OCI-LY7 (cell line): ENCODE measurements around the gene GRB10. TPM values are rescaled to one million over a fixed set of nuclear protein-coding genes. Genes with fewer than 3 reads are reported as not detected.
"Not testable (repeated sequence)": the region's sequence is repeated elsewhere in the genome, so short reads cannot be mapped to it uniquely, and the experiment has no call there.

Experiments
- BruUV-seq: library from RNA; stranded (reverse); fragments of 400-500 nt; replicated peaks from 2 replicates; lab custom pipeline; 2021; lab: Mats Ljungman, UMichigan
- CTCF ChIA-PET: fragments of 300-600 bp; sonication (Branson Sonifier 250); formaldehyde crosslinking; loops from one replicate; lab custom pipeline; 2022; ENCODE audit warnings: antibody characterized with exemption; ENCODE audit not compliant: unreplicated experiment; lab: Charles Lee
- POLR2A ChIA-PET: fragments of 300-600 bp; sonication (Branson Sonifier 250); formaldehyde crosslinking; loops from one replicate; lab custom pipeline; 2022; ENCODE audit warnings: antibody characterized with exemption; lab: Charles Lee
- DNase-seq: peaks from one replicate; pipeline ENCODE4 v3.0.0-alpha.2; 2015; ENCODE audit warnings: low spot score
- H2AFZ ChIP-seq: fragments of 200-600 bp; sonication (generic), shearing (Covaris generic); 2 replicates; pipeline ENCODE4 v1.6.1; 2014; ENCODE audit warnings: mild to moderate bottlenecking, antibody characterized with exemption, low read length, moderate library complexity
- H3K27ac ChIP-seq: fragments of 200-600 bp; sonication (generic); 2 replicates; pipeline ENCODE4 v1.5.1; 2014; ENCODE audit warnings: mixed run types, low read depth, mild to moderate bottlenecking, moderate library complexity, low read length, inconsistent platforms; ENCODE audit not compliant: poor library complexity, severe bottlenecking
- H3K36me3 ChIP-seq: fragments of 200-600 bp; sonication (generic); 2 replicates; pipeline ENCODE4 v1.6.1; 2014; ENCODE audit warnings: mild to moderate bottlenecking, antibody characterized with exemption, low read length, moderate library complexity, mixed read lengths; ENCODE audit not compliant: insufficient read depth
- H3K4me1 ChIP-seq: fragments of 200-600 bp; sonication (generic); 2 replicates; pipeline ENCODE4 v1.5.1; 2014; ENCODE audit warnings: mild to moderate bottlenecking, low read length; ENCODE audit not compliant: insufficient read depth, poor library complexity, severe bottlenecking
- H3K4me2 ChIP-seq: fragments of 200-600 bp; sonication (generic); 2 replicates; pipeline ENCODE4 v1.6.1; 2014; ENCODE audit warnings: mild to moderate bottlenecking, low read length
- H3K4me3 ChIP-seq: fragments of 200-600 bp; sonication (generic); 2 replicates; pipeline ENCODE4 v1.5.1; 2014; ENCODE audit warnings: mild to moderate bottlenecking, low read depth, low read length; ENCODE audit not compliant: poor library complexity, severe bottlenecking
- H3K79me2 ChIP-seq: fragments of 200-600 bp; sonication (generic); 2 replicates; pipeline ENCODE4 v1.6.1; 2016; ENCODE audit warnings: low read depth, mild to moderate bottlenecking, low read length, moderate library complexity, mixed read lengths; ENCODE audit not compliant: insufficient read depth
- H3K9me2 ChIP-seq: fragments of 200-600 bp; sonication (generic); 2 replicates; pipeline ENCODE4 v1.6.1; 2016; ENCODE audit warnings: mild to moderate bottlenecking, low read length, mixed read lengths; ENCODE audit not compliant: insufficient read depth
- H3K9me3 ChIP-seq: fragments of 200-600 bp; sonication (generic); 2 replicates; pipeline ENCODE4 v1.6.1; 2014; ENCODE audit warnings: mild to moderate bottlenecking, mixed run types, low read length, mixed read lengths
- H4K20me1 ChIP-seq: fragments of 200-600 bp; sonication (generic); 2 replicates; pipeline ENCODE4 v1.6.1; 2014; ENCODE audit warnings: mild to moderate bottlenecking, antibody characterized with exemption, low read length, moderate library complexity, mixed read lengths; ENCODE audit not compliant: insufficient read depth
- CTCF ChIP-seq: fragments of 200-600 bp; sonication (generic); conservative IDR thresholded peaks from 2 replicates; pipeline ENCODE4 v1.5.1; 2014; ENCODE audit warnings: mild to moderate bottlenecking, antibody characterized with exemption, low read length, moderate library complexity, mixed read lengths
- EZH2phosphoT487 ChIP-seq: fragments of 200-600 bp; sonication (generic); IDR thresholded peaks from 2 replicates; pipeline ENCODE4 v1.6.1; 2018; ENCODE audit warnings: low read depth, borderline replicate concordance, mild to moderate bottlenecking, mixed run types, antibody characterized with exemption, low read length, moderate library complexity, mixed read lengths
- intact Hi-C: fragments of 100-400 bp; cut with micrococcal nuclease; formaldehyde crosslinking; loops from one replicate; pipeline ENCODE4 v1.10.0; 2022; ENCODE audit not compliant: unreplicated experiment
- total RNA-seq, 2 experiments: library from RNA; depleted of rRNA in 1 of 2; stranded (reverse); fragments of >200 nt in 1 of 2; shearing (Covaris generic) in 1 of 2; gene quantifications; 2 replicates each; pipeline ENCODE4 v1.2.3, GENCODE V29; 2014 to 2022

GRB10 gene
- total RNA-seq, 2 experiments from 2014 or later, result not detected

- DNase-seq, result no peak
- Histone ChIP-seq H3K4me3 (no peak overlapping the region), H3K79me2 (no peaks in the 10 kb centered on the region), H3K9me2 (no peaks in the 10 kb centered on the region), H3K4me2 (no peak overlapping the region), H2AFZ (no peak overlapping the region), H3K9me3 (no peaks in the 10 kb centered on the region), H4K20me1 (no peaks in the 10 kb centered on the region), H3K4me1 (no peaks in the 10 kb centered on the region), H3K36me3 (no peaks in the 10 kb centered on the region), H3K27ac (no peak overlapping the region)
- BruUV-seq, result no TSS peak
- intact Hi-C loops, result no loop called here
- CTCF ChIA-PET, result no interaction called here
- POLR2A ChIA-PET, result interaction anchor here (1.1 kb wide), 1 partner anchor 10 kb away, joined by 3 read pairs; no protein-coding TSS in a partner anchor
- TF ChIP-seq CTCF, result no peak
- no peak for TF ChIP-seq EZH2phosphoT487
Observed at GRCh38 chr7:50584386-50584785, 198.3 kb downstream of the GRB10 start.

- CTCF ChIA-PET, result not testable (repeated sequence)
Observed at GRCh38 chr7:50583295-50583694, 199.4 kb downstream of the GRB10 start.

GRCh38 chr7:50582271-50582670, 200.4 kb downstream of the GRB10 start:
- H3K9me3 ChIP-seq, CTCF ChIA-PET, POLR2A ChIA-PET, H2AFZ ChIP-seq, H3K4me1 ChIP-seq, intact Hi-C loops, BruUV-seq, H4K20me1 ChIP-seq, H3K36me3 ChIP-seq, DNase-seq, H3K4me3 ChIP-seq, H3K79me2 ChIP-seq, H3K27ac ChIP-seq, H3K9me2 ChIP-seq, H3K4me2 ChIP-seq: not testable (repeated sequence)

More at GRCh38 chr7:50583295-50583694, 199.4 kb downstream of the GRB10 start:
- H3K36me3 ChIP-seq, H3K27ac ChIP-seq, H3K9me2 ChIP-seq, H3K4me3 ChIP-seq, H3K4me2 ChIP-seq, H3K79me2 ChIP-seq, H3K9me3 ChIP-seq, H3K4me1 ChIP-seq, H4K20me1 ChIP-seq, H2AFZ ChIP-seq, DNase-seq, BruUV-seq, intact Hi-C loops, POLR2A ChIA-PET: not testable (repeated sequence)

GRCh38 chr7:50580666-50581065, 202.0 kb downstream of the GRB10 start:
- DNase-seq, POLR2A ChIA-PET, H4K20me1 ChIP-seq, H3K4me1 ChIP-seq, H3K36me3 ChIP-seq, intact Hi-C loops, H3K27ac ChIP-seq, H3K4me2 ChIP-seq, H3K4me3 ChIP-seq, CTCF ChIA-PET, H3K79me2 ChIP-seq, BruUV-seq, H3K9me2 ChIP-seq, H3K9me3 ChIP-seq, H2AFZ ChIP-seq: not testable (repeated sequence)
